HG03039 (cell line): ENCODE data around the gene FAM47E.
"Not testable (repeated sequence)": the region's sequence is repeated elsewhere in the genome, so short reads cannot be mapped to it uniquely, and the experiment has no call there.

Experiments used
- ATAC-seq: cut with Tn5 transposase; IDR thresholded peaks from one replicate; pipeline ENCODE4 v1.9.1; 2021; ENCODE audit warnings: mild to moderate bottlenecking, moderate library complexity; ENCODE audit not compliant: unreplicated experiment

FAM47E gene

DNA sequence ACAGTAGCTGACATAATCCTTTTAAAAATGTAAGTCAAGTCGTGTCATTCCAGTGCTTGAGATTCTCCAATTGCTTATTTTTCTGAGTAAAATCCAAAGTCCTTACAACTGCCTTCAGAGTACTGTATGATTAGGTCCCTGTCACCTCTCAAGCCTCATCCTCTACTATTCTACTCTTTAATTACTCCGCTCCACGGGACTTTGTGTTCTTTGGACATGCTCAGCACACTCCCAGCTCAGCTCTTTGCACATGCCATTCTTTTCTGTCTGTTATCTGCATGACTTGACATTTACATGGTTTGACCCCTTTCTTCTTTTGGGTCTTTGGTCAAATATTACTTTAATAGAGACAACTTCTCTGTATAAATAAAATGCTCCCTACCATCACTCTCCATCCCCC lies 15.1 kb downstream of the FAM47E start:
- ATAC-seq = no peak

DNA sequence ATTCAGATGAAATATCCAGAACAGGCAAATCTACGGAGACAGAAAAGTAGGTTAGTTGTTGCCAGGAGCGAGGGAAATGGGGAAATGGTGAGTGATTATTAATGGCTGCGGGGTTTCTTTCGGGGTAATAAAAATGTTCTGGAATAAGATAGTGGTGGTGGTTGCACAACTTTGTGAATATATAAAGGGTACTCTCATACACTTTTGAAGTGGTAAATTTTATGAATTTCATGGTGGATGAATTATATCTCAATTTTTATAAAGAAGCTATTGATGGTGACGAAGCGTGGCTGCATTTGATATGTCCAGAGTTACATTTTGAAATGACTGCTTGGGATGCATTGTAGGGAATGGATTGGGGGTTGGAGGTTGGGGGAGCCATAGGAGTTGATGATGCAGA lies 16.3 kb downstream of the FAM47E start:
- no peak for ATAC-seq

- no peak for ATAC-seq
Measured at GRCh38 chr4:76270244-76271175, 19.0 kb downstream of the FAM47E start.

DNA sequence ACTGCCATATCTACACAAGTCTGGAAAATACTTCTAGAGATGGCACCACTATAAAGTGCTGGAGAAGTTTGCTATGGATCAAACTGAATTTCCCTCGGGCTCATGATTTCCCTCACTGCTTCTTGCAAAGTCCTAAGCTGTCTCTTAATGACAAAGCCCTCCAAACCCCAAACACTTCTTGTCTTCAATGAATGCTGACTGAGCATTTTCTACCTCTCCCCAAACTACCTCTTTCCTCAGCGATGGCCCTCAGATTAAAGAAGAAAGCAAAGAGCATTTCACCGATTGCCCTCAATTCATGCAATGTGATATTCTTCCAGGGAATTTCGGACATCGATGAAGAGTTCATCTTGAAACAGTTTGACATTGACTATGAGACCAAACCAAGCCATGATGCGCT lies 19.7 kb downstream of the FAM47E start:
- ATAC-seq = no peak

DNA sequence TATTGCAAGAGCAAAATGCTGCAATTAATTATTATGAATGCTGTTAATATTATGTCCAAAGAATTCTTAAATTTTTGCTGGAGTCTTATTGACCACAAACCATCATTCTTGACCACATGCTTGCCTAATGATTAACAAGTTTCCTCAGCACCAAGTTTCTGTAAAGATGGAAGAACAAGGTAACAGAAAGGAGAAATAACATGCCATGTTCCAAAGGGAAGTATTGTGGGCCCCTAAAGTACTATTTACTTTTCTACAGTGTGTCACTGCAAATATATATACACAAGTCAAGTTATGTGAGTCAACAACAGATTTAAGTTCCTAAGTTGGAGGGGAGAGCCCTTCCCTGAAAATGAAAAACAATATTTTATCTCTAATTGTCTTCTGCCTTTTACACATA lies 20.6 kb downstream of the FAM47E start:
- no peak for ATAC-seq

GRCh38 chr4:76272582-76272981 lies 21.1 kb downstream of the FAM47E start:
- ATAC-seq = no peak

- ATAC-seq = no peak
Measured at GRCh38 chr4:76272999-76273398, 21.5 kb downstream of the FAM47E start.

DNA sequence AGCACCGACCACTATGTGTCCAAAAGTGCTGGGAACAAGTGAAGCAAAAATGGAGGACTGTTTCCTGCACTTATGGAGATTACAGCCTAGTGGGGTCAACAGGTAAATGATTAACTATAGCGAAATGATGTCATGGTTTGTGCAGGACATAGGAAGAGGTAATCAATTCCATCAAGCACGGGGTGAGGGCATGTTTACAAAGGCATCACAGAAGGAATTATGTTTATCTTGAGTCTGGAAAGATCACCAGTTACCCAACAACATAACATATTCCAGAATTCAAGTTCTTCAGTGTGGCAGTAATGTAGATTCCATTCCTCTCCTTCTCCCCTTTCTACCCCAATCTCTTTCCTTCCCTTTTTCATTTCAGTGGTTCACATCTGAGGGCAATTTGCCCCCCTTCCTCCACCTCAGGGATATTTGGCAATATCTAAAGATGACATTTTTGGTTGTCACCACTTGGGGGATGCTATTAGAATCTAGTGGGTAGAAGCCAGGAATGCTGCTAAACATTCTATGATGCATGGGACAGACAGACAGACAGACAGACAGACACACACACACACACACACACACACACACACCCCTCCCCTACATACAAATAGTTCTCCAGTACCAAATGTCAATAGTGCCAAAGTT lies 24.1 kb downstream of the FAM47E start:
- ATAC-seq = no peak

- no peak for ATAC-seq
Measured at GRCh38 chr4:76276813-76277212, 25.3 kb downstream of the FAM47E start.

- ATAC-seq = no peak
Measured at GRCh38 chr4:76277667-76278066, 26.1 kb downstream of the FAM47E start.

DNA sequence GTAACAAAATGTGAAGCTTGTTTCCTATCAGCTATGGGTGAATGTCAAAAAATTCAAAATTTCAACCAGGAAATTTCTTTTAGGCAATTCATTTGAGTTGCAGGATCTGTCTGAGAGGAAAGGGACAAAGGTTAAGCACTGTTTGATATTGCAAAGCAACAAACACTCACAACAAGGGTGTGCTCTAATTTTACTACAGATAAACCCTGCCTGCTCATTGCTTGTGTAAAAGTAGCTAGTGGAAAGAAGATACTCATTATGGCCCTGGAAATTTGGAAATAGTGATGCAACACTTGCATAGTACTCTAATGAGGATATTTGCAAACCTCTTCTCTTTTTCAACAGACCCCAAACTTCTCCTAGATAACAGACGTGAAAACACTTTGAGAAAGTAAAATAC lies 27.1 kb downstream of the FAM47E start:
- ATAC-seq = no peak

DNA sequence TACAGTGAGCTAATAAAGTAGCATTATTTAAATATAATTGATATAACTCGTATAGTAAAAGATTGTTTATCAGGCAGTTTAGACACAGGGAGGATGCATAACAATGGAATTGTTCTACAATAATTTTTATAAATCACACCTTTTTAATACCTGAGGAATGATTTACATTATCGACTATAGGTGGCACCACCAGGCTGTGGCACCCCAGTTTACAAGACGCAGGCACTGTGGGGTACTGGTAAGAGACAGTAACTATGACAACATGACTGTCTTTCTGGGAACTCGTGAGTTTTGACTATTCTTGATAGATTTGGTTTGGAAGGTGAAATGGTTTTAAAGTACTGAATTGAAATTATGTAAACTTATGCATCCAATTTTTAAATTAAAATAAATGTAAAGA lies 27.9 kb downstream of the FAM47E start:
- no peak for ATAC-seq

DNA sequence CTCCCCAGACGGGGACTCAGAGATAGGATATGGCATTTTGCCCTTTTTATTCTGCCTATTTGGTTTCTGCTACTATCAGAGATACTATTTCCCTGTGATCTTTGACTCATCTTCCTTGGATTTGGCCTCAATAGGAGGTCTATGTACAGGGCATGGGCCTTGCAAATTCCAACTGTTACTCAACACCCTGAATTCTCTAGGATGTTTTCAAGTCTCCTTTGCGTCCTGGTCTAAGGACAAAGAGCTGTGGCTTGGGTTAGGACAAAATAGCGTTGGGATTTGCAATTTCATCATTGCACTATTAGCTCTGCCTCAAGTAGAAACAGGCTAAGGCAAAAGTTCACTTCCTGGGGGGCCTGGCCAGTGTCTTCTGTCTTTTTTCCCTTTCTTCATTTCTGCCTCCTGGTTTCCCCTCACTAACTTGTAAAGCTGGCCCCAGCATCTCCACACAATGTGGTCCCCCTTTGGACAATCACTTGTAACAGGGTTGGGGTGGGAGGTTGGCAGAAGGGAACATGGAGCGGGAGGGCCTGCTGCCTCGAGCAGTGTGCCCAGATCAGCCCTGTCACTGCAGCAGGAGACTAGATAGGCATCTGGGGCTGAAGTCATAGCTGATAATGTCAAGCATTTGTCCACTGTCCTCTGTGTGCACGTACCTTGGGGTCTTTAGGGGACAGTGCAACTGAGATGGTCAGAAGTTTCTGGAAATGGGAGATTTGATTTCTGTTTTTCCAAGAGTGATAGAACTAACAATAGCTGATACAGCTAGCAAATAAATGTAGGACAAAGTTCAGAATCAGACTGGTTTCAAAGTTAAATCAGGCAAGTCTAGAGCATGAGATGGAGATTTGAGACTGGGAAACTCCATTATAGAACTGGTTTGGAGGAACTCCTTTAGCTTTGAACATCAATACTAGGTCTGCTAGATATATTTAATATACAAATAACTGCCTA lies 29.2 kb downstream of the FAM47E start:
- no peak for ATAC-seq

GRCh38 chr4:76281594-76281993 lies 30.1 kb downstream of the FAM47E start:
- not testable (repeated sequence) for ATAC-seq

- ATAC-seq = no peak
Measured at GRCh38 chr4:76282941-76283689, 31.6 kb downstream of the FAM47E start.

DNA sequence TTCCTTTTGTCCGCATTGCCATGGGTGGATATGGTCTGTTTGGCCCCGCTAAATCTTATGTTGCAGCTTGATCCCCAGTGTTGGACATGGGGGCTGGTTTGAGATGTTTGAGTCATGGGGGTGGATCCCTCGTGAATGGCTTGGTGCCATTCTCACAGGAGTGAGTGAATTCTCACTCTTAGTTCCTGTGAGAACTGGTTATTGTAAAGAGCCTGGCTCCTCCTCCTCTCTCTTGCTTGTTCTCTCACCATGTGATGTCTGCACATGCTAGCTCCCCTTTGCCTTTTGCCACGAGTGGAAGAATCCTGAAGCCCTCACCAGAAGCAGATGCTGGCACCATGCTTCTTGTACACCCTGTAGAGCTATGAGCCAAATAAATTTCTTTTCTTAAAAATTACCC lies 32.4 kb downstream of the FAM47E start:
- no peak for ATAC-seq

DNA sequence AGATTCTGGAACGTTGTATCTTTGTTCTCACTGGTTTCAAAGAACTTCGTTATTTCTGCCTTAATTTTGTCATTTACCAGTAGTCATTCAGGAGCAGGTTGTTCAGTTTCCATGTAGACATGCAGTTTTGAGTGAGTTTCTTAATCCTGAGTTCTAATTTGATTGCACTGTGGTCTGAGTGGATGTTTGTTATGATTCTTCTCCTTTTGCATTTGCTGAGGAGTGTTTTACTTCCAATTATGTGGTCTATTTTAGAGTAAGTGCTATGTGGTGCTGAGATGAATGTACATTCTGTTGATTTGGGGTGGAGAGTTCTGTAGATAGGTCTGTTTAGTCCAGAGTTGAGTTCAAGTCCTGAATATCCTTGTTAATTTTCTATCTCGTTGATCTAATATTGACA lies 36.3 kb downstream of the FAM47E start:
- not testable (repeated sequence) for ATAC-seq

- ATAC-seq = no peak
Measured at GRCh38 chr4:76292730-76293129, 41.2 kb downstream of the FAM47E start.

DNA sequence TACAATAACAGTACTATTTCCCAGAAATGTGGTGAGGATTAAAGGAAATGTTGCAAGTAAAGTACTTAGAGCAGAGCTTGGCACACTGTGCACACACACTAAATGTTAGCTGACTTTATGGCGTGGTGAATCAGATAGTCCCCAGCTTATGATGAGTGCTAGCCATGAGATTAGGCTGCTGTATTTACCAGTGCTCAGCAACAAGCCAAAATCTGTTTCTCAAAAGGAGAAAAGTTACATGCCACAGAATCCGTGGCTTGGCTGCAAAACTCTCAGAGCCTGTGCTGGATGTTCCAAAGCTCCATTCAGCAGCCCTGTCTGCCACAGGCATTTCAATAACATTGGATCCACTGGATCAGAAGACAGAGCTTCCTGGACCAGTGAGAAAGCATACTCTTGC lies 42.3 kb downstream of the FAM47E start:
- ATAC-seq = no peak

- ATAC-seq = no peak
Measured at GRCh38 chr4:76296286-76296820, 44.8 kb downstream of the FAM47E start.
